ENCODE data around the gene ZBTB17. TPM values are rescaled to one million over a fixed set of nuclear protein-coding genes. Genes with fewer than 3 reads are reported as not detected.

The ZBTB17 gene
- total and polyA plus RNA-seq, 2 of the 8 experiments (the other 6 are each of a cell fraction or from before 2014, with no cell fraction given) = 24.7 to 36.2 TPM

GRCh38 chr1:15942661-15943327 lies 33.1 kb downstream of the ZBTB17 start:
- Histone ChIP-seq H2BK20ac (ENCODE audit: low read length) (no peak overlapping the region), H3K14ac (ENCODE audit: insufficient read length) (no peak overlapping the region), H3K27me3 (replicated peaks in 1 of 4; ENCODE audit: control insufficient read depth in 3 of 4, extremely low read depth in 1 of 4, insufficient read depth in 3 of 4, low read length in 3 of 4) (no peaks in the 10 kb centered on the region), H2BK15ac (ENCODE audit: low read length) (no peak overlapping the region), H3K36me3 (ENCODE audit: control insufficient read depth in 2 of 4, insufficient read depth in 4 of 4, low read length in 3 of 4) (peaks cover 6 to 46% (median 29%) of the 10 kb centered on the region in 4 experiments; a peak in 7 of 8 replicates), H3K27ac (ENCODE audit: low read depth, low read length) (no peak overlapping the region), H3K23ac (ENCODE audit: insufficient read length) (no peak overlapping the region), H3K4me1 (replicated peaks in 1 of 4; ENCODE audit: control insufficient read depth in 3 of 4, insufficient read depth in 4 of 4, low read length in 3 of 4) (no peaks in the 10 kb centered on the region; a peak in 1 of 7 replicates), H3K56ac (replicated peaks; ENCODE audit: insufficient read length, low read depth, low read length) (no peak overlapping the region), H4K91ac (replicated peaks; ENCODE audit: insufficient read length, low read length) (no peak overlapping the region), H2BK120ac (replicated peaks; ENCODE audit: low read depth, low read length) (no peak overlapping the region), H4K8ac (ENCODE audit: extremely low read depth, insufficient read depth, low read length) (no peak overlapping the region), H3K9me3 (ENCODE audit: insufficient read depth in 2 of 2, low read depth in 1 of 2, low read length in 1 of 2) (no peaks in the 10 kb centered on the region), H2AFZ (ENCODE audit: low read length) (no peak overlapping the region), H4K5ac (ENCODE audit: insufficient read length, low read depth, low read length) (no peak overlapping the region), H3K4me3 (ENCODE audit: extremely low read depth in 1 of 4, insufficient read depth in 2 of 4, low read depth in 3 of 4, low read length in 4 of 4) (no peak overlapping the region), H3K79me2 (ENCODE audit: control insufficient read depth in 1 of 2, insufficient read depth in 2 of 2, low read length in 2 of 2) (no peaks in the 10 kb centered on the region), H3K18ac (ENCODE audit: extremely low read depth, low read length) (no peak overlapping the region), H2AK5ac (ENCODE audit: low read depth, low read length) (no peak overlapping the region), H3K9ac (replicated peaks in 1 of 4; ENCODE audit: extremely low read depth in 1 of 4, low read depth in 3 of 4, low read length in 3 of 4) (no peak overlapping the region), H3K23me2 (ENCODE audit: low read depth, low read length) (no peaks in the 10 kb centered on the region), H2BK5ac (ENCODE audit: low read depth, low read length) (no peak overlapping the region; the same call in 1 of the 2 replicates), H3K4ac (replicated peaks; ENCODE audit: insufficient read length, low read depth, low read length) (no peak overlapping the region), H2BK12ac (ENCODE audit: low read depth, low read length) (no peak overlapping the region), H3K4me2 (ENCODE audit: insufficient read depth in 1 of 2, low read depth in 2 of 2, low read length in 2 of 2) (no peak overlapping the region), H4K20me1 (replicated peaks in 1 of 2; ENCODE audit: control insufficient read depth in 1 of 2, insufficient read depth in 2 of 2, low read length in 2 of 2) (peaks cover 2 to 16% of the 10 kb centered on the region in 2 experiments), H3K79me1 (ENCODE audit: low read depth, low read length) (no peaks in the 10 kb centered on the region; the same call in 1 of the 2 replicates)
- 92% methylated on average over 18 of the region's 18 CpGs; no CpG with 5 or more reads in 1 of the 2 experiments for WGBS, 2 experiments (ENCODE audit: extremely low coverage in 1 of 2, insufficient coverage in 1 of 2, insufficient read length in 1 of 2, insufficient replicate concordance in 2 of 2, low coverage in 1 of 2, low lambda C conversion rate in 2 of 2, missing lambda C conversion rate in 1 of 2)
- FAIRE-seq (no peak), DNase-seq (ENCODE audit: low read depth in 1 of 2, low spot score in 2 of 2) (no peak)
- ChIA-PET POLR2A (ENCODE audit: partially characterized antibody) (interaction anchor here (0.9 kb wide), 1 partner anchor 8 kb away, joined by 3 read pairs; no protein-coding TSS in a partner anchor), CTCF (ENCODE audit: partially characterized antibody) (interaction anchor here (1.1 to 1.8 kb wide), 4 partner anchors 12 to 151 kb away, joined by 3 to 8 read pairs (median 6); no protein-coding TSS in a partner anchor)
- no peak for TF ChIP-seq POU5F1 (IDR thresholded peaks at IDR 0.05; ENCODE audit: low read depth, low read length)
- no peak for TF ChIP-seq MAX (IDR thresholded peaks at IDR 0.05)
- no peak for TF ChIP-seq E2F6 (IDR thresholded peaks at IDR 0.05)
- no peak for TF ChIP-seq GABPA (IDR thresholded peaks at IDR 0.05; ENCODE audit: borderline replicate concordance, insufficient read depth, low read length)

Measured in H1 (cell line).